ENCODE data around the gene JAKMIP2. TPM values are rescaled to one million over a fixed set of nuclear protein-coding genes. Genes with fewer than 3 reads are reported as not detected.

The JAKMIP2 gene
- total and polyA plus RNA-seq, 10 of the 15 experiments (the other 5 are each of a cell fraction or from before 2014, with no cell fraction given) = 0.51 to 1.8 (median 0.89) TPM

DNA sequence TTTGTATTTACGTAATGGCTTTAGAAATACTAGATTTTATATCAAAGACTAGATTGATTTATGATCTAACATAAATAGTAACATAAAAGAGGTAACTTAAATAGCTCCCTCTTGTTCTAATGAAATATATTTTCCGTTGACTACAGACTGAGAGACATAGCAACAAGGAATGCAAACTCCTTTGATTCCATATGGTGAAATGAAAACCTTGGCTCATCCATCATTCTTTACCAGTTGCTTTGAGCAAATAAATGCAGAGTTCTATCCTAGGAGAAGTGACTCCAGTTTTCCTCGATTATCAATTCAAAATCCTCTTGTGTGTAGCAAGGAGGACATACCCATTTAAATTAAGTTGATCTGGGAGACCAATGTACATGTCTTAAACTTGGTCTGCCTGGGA is 18.0 kb upstream of the JAKMIP2 start:
- no peaks in the 10 kb centered on the region for H3K27me3 ChIP-seq (replicated peaks in 1 of 2; ENCODE audit: control insufficient read depth in 2 of 2, insufficient read depth in 2 of 2, low read length in 1 of 2)
- POLR2A ChIA-PET = no interaction called here
- 18% methylated on average over 3 of the region's 3 CpGs for WGBS (ENCODE audit: insufficient coverage, insufficient replicate concordance, low lambda C conversion rate, missing lambda C conversion rate)
- H3K4me2 ChIP-seq (ENCODE audit: control insufficient read depth, insufficient read depth) = no peak overlapping the region
- no peaks in the 10 kb centered on the region for H4K20me1 ChIP-seq (ENCODE audit: control insufficient read depth, insufficient read depth)
- SMC1A ChIA-PET (ENCODE audit: uncharacterized antibody, unreplicated experiment) = no interaction called here
- ATAC-seq = no peak
- DNase-seq (ENCODE audit: low read depth, low spot score) = no peak
- no peak overlapping the region for H3K27ac ChIP-seq (ENCODE audit: control insufficient read depth, insufficient read depth)
- intact Hi-C loops (cut with micrococcal nuclease; ENCODE audit: unreplicated experiment) (no loop called here), in situ Hi-C loops (cut with MboI) (no loop called here)
- no peaks in the 10 kb centered on the region for H3K9me3 ChIP-seq (replicated peaks; ENCODE audit: control insufficient read depth, insufficient read depth, low read length)
- CTCF ChIA-PET = no interaction called here
- no peak overlapping the region for H2AFZ ChIP-seq (ENCODE audit: control insufficient read depth, low read depth, low read length)
- H3K4me3 ChIP-seq = no peak overlapping the region
- no peaks in the 10 kb centered on the region; the same call in 1 of the 2 replicates for H3K4me1 ChIP-seq (ENCODE audit: control insufficient read depth, insufficient read depth, low read length)
- BruUV-seq (replicated peaks) = no TSS peak
- RAD21 ChIA-PET (ENCODE audit: unreplicated experiment) = no interaction called here
- no peak overlapping the region for H3K9ac ChIP-seq (ENCODE audit: control insufficient read depth, insufficient read depth, low read length)
- H3K36me3 ChIP-seq (ENCODE audit: control insufficient read depth in 2 of 2, insufficient read depth in 2 of 2, low read length in 1 of 2) = no peaks in the 10 kb centered on the region
- no peaks in the 10 kb centered on the region for H3K79me2 ChIP-seq (ENCODE audit: control insufficient read depth, insufficient read depth, low read length)
- no peak for FAIRE-seq
- TF ChIP-seq, protein P1, sequence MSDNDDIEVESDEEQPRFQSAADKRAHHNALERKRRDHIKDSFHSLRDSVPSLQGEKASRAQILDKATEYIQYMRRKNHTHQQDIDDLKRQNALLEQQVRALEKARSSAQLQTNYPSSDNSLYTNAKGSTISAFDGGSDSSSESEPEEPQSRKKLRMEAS (IDR thresholded peaks at IDR 0.05; ENCODE audit: low read depth, low read length) = no peak
- TF ChIP-seq, protein P2, sequence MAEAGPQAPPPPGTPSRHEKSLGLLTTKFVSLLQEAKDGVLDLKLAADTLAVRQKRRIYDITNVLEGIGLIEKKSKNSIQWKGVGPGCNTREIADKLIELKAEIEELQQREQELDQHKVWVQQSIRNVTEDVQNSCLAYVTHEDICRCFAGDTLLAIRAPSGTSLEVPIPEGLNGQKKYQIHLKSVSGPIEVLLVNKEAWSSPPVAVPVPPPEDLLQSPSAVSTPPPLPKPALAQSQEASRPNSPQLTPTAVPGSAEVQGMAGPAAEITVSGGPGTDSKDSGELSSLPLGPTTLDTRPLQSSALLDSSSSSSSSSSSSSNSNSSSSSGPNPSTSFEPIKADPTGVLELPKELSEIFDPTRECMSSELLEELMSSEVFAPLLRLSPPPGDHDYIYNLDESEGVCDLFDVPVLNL (IDR thresholded peaks at IDR 0.05; ENCODE audit: low read depth, low read length) = no peak
- TF ChIP-seq CTCF (IDR thresholded peaks at IDR 0.05 in 2 of 3, conservative IDR thresholded peaks at IDR 0.05 in 1 of 3; ENCODE audit: control insufficient read depth in 2 of 3, extremely low read depth in 1 of 3, insufficient read depth in 1 of 3, low read depth in 3 of 3, low read length in 3 of 3) (no peak), KAT2A (conservative IDR thresholded peaks at IDR 0.05; ENCODE audit: control insufficient read depth, low read depth, low read length) (no peak), LARP7 (IDR thresholded peaks at IDR 0.05) (no peak), RUNX3 (IDR thresholded peaks at IDR 0.05; ENCODE audit: low read length) (no peak), MEF2B (IDR thresholded peaks at IDR 0.05; ENCODE audit: partially characterized antibody, poor library complexity, severe bottlenecking) (no peak), ATF7 (IDR thresholded peaks at IDR 0.05; ENCODE audit: low read depth) (no peak), ZBTB11 (CRISPR knock-in tag; IDR thresholded peaks at IDR 0.05) (no peak), BRCA1 (IDR thresholded peaks at IDR 0.05; ENCODE audit: low read depth, low read length) (no peak), PAX8 (IDR thresholded peaks at IDR 0.05) (no peak), MTA2 (IDR thresholded peaks at IDR 0.05; ENCODE audit: low read depth) (no peak)
- TF ChIP-seq, protein P3, sequence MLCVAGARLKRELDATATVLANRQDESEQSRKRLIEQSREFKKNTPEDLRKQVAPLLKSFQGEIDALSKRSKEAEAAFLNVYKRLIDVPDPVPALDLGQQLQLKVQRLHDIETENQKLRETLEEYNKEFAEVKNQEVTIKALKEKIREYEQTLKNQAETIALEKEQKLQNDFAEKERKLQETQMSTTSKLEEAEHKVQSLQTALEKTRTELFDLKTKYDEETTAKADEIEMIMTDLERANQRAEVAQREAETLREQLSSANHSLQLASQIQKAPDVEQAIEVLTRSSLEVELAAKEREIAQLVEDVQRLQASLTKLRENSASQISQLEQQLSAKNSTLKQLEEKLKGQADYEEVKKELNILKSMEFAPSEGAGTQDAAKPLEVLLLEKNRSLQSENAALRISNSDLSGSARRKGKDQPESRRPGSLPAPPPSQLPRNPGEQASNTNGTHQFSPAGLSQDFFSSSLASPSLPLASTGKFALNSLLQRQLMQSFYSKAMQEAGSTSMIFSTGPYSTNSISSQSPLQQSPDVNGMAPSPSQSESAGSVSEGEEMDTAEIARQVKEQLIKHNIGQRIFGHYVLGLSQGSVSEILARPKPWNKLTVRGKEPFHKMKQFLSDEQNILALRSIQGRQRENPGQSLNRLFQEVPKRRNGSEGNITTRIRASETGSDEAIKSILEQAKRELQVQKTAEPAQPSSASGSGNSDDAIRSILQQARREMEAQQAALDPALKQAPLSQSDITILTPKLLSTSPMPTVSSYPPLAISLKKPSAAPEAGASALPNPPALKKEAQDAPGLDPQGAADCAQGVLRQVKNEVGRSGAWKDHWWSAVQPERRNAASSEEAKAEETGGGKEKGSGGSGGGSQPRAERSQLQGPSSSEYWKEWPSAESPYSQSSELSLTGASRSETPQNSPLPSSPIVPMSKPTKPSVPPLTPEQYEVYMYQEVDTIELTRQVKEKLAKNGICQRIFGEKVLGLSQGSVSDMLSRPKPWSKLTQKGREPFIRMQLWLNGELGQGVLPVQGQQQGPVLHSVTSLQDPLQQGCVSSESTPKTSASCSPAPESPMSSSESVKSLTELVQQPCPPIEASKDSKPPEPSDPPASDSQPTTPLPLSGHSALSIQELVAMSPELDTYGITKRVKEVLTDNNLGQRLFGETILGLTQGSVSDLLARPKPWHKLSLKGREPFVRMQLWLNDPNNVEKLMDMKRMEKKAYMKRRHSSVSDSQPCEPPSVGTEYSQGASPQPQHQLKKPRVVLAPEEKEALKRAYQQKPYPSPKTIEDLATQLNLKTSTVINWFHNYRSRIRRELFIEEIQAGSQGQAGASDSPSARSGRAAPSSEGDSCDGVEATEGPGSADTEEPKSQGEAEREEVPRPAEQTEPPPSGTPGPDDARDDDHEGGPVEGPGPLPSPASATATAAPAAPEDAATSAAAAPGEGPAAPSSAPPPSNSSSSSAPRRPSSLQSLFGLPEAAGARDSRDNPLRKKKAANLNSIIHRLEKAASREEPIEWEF (IDR thresholded peaks at IDR 0.05; ENCODE audit: insufficient replicate concordance, low read depth, low read length) = no peak

Data from GM12878 (cell line).